Astrocyte (in vitro differentiated cells and primary cell): ENCODE results near the gene RABEP1.

Experiments used
- EZH2 ChIP-seq: IDR thresholded peaks from 2 replicates; pipeline ENCODE4 v1.6.1; 2012; ENCODE audit warnings: mild to moderate bottlenecking, low read length, inconsistent platforms; ENCODE audit not compliant: insufficient read depth
- TF ChIP-seq, protein P1 (sequence below): IDR thresholded peaks from 2 replicates; pipeline ENCODE4 v1.5.1; 2011; ENCODE audit warnings: low read depth, mild to moderate bottlenecking, inconsistent platforms, low read length, moderate library complexity; ENCODE audit not compliant: insufficient read depth

DNA sequence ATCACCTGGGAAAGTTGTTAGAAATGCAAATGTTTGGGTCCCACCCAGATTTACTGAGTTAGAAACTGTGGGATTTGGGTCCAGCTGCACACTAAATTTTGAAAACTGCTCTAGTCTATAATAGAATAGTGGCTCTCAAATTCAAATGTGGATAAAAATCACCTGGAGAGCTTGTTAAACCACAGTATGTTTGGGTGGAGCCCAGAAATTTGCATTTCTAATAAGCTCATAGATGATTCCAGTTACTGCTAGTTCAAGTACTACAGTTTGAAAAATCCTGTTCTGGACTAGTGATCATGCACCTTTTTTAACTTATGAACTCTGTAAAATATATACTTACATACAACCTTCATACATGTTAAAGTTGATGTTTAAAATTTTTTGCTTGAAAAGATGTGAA is 27.8 kb downstream of the RABEP1 start:
- no peak for TF ChIP-seq EZH2
- TF ChIP-seq, protein P1, sequence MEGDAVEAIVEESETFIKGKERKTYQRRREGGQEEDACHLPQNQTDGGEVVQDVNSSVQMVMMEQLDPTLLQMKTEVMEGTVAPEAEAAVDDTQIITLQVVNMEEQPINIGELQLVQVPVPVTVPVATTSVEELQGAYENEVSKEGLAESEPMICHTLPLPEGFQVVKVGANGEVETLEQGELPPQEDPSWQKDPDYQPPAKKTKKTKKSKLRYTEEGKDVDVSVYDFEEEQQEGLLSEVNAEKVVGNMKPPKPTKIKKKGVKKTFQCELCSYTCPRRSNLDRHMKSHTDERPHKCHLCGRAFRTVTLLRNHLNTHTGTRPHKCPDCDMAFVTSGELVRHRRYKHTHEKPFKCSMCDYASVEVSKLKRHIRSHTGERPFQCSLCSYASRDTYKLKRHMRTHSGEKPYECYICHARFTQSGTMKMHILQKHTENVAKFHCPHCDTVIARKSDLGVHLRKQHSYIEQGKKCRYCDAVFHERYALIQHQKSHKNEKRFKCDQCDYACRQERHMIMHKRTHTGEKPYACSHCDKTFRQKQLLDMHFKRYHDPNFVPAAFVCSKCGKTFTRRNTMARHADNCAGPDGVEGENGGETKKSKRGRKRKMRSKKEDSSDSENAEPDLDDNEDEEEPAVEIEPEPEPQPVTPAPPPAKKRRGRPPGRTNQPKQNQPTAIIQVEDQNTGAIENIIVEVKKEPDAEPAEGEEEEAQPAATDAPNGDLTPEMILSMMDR, result no peak
